Panc1 (cell line): ENCODE measurements around the gene FRMD8. TPM values are rescaled to one million over a fixed set of nuclear protein-coding genes. Genes with fewer than 3 reads are reported as not detected.

Experiments used
- ATAC-seq: fragments of 200-7000 bp; cut with Tn5 transposase; 2 replicates; pipeline ENCODE4 v1.9.1; 2020; ENCODE audit warnings: mild to moderate bottlenecking, moderate library complexity
- BruUV-seq: library from RNA; stranded (reverse); fragments of 400-500 nt; replicated peaks from 2 replicates; lab custom pipeline; 2021; lab: Mats Ljungman, UMichigan
- CTCF ChIA-PET: fragments of 300-600 bp; sonication (Branson Sonifier 250); formaldehyde crosslinking; loops from one replicate; lab custom pipeline; 2022; ENCODE audit warnings: antibody characterized with exemption; lab: Charles Lee
- POLR2A ChIA-PET: fragments of 300-600 bp; sonication (Branson Sonifier 250); formaldehyde crosslinking; loops from one replicate; lab custom pipeline; 2022; ENCODE audit warnings: antibody characterized with exemption; lab: Charles Lee
- DNase-seq: peaks from one replicate; pipeline ENCODE4 v3.0.0-alpha.2; 2010; ENCODE audit warnings: low read depth, low spot score
- H3K27ac ChIP-seq: 2 replicates; pipeline ENCODE4 v1.5.1; 2011; ENCODE audit warnings: mild to moderate bottlenecking, low read length, inconsistent platforms
- H3K27me3 ChIP-seq: fragments of 200-500 bp; sonication (Bioruptor generic); 2 replicates; pipeline ENCODE4 v1.6.0; 2014; ENCODE audit warnings: low read length, inconsistent platforms; ENCODE audit not compliant: control insufficient read depth, insufficient read depth
- H3K36me3 ChIP-seq: fragments of 200-500 bp; sonication (Bioruptor generic); 2 replicates; pipeline ENCODE4 v1.5.1; 2014; ENCODE audit warnings: inconsistent platforms, mild to moderate bottlenecking, low read length, moderate library complexity; ENCODE audit not compliant: control insufficient read depth, insufficient read depth
- H3K4me1 ChIP-seq: 2 replicates; pipeline ENCODE4 v1.5.1; 2011; ENCODE audit warnings: inconsistent platforms, mild to moderate bottlenecking, low read length, moderate library complexity; ENCODE audit not compliant: control insufficient read depth, insufficient read depth
- H3K4me3 ChIP-seq, 2 experiments: 2 replicates each; pipeline ENCODE4 v1.5.1; 2011 to 2012; ENCODE audit warnings: low read depth in 2 of 2, low read length in 2 of 2, mild to moderate bottlenecking in 2 of 2, inconsistent platforms in 1 of 2, moderate library complexity in 1 of 2
- H3K9me3 ChIP-seq: fragments of 200-500 bp; sonication (Bioruptor generic); 2 replicates; pipeline ENCODE4 v1.5.1; 2014; ENCODE audit warnings: low read depth, mild to moderate bottlenecking, inconsistent platforms, low read length, moderate library complexity; ENCODE audit not compliant: control insufficient read depth, insufficient read depth
- CTCF ChIP-seq: fragments of 450-650 bp; IDR thresholded peaks from 2 replicates; pipeline ENCODE4 v1.5.1; 2017; ENCODE audit warnings: mild to moderate bottlenecking
- POLR2AphosphoS5 ChIP-seq: IDR thresholded peaks from 2 replicates; pipeline ENCODE4 v1.6.1; 2012; ENCODE audit warnings: mild to moderate bottlenecking, low read depth, low read length, moderate library complexity
- REST ChIP-seq, 2 experiments: IDR thresholded peaks; 2 replicates each; pipeline ENCODE4 v1.6.1; 2011 to 2012; ENCODE audit warnings: low read depth in 2 of 2, control low read depth in 1 of 2, low read length in 1 of 2, mild to moderate bottlenecking in 1 of 2, moderate library complexity in 1 of 2; ENCODE audit not compliant: insufficient read depth in 1 of 2
- SIN3A ChIP-seq: IDR thresholded peaks from 2 replicates; pipeline ENCODE4 v1.6.1; 2012; ENCODE audit warnings: low read depth, mild to moderate bottlenecking, low read length, moderate library complexity, borderline replicate concordance; ENCODE audit not compliant: insufficient read depth
- TCF7L2 ChIP-seq: IDR thresholded peaks from 2 replicates; pipeline ENCODE4 v1.6.1; 2011; ENCODE audit warnings: mild to moderate bottlenecking, low read depth, low read length, inconsistent platforms
- in situ Hi-C: cut with HindIII; loops from 2 replicates; pipeline ENCODE4 v1.10.0; 2016; ENCODE audit warnings: low sequenced_read_pairs, low pct_unique_long_range_greater_than_20kb
- intact Hi-C: fragments of 100-400 bp; cut with micrococcal nuclease; formaldehyde crosslinking; loops from one replicate; pipeline ENCODE4 v1.10.0; 2022; ENCODE audit not compliant: unreplicated experiment
- total RNA-seq: library from RNA; stranded (reverse); gene quantifications from one replicate; pipeline ENCODE4 v1.2.1, GENCODE V29; 2021; ENCODE audit not compliant: unreplicated experiment

The FRMD8 gene
- total RNA-seq, 1 experiment from 2014 or later = 85.8 TPM

- intact Hi-C loops = loop anchor here (5.0 kb wide), 1 partner anchor 94 kb away; no protein-coding TSS in a partner anchor
- Histone ChIP-seq H3K27me3 (no peaks in the 10 kb centered on the region), H3K9me3 (no peaks in the 10 kb centered on the region), H3K4me3 (peak overlapping the region in 1 of 2 experiments; percentile 7; a peak in 1 of 4 replicates), H3K4me1 (peaks cover 71% of the 10 kb centered on the region), H3K36me3 (peaks cover under 1% of the 10 kb centered on the region; the same call in 1 of the 2 replicates), H3K27ac (peak overlapping the region; percentile 100)
- BruUV-seq = no TSS peak
- CTCF ChIA-PET = interaction anchor here (0.6 to 0.7 kb wide), 2 partner anchors 37 to 91 kb away, joined by 3 to 5 read pairs; no protein-coding TSS in a partner anchor
- no peak for ATAC-seq
- POLR2A ChIA-PET = interaction anchor here (0.6 to 7.3 kb wide), 7 partner anchors 11 to 116 kb away, joined by 3 to 108 read pairs (median 11); partner anchors contain the start of gene MALAT1
- in situ Hi-C loops = no loop called here
- DNase-seq = no peak
- TF ChIP-seq SIN3A (no peak), REST (IDR thresholded peaks at IDR 0.05; ENCODE audit: insufficient read depth in 1 of 2, low read depth in 2 of 2, low read length in 1 of 2) (no peak), TCF7L2 (no peak), CTCF (no peak), POLR2AphosphoS5 (no peak)
Measured at GRCh38 chr11:65417702-65418430, 31.4 kb downstream of the FRMD8 start.

- Histone ChIP-seq H3K4me3 (peak overlapping the region in 1 of 2 experiments; percentile 10; a peak in 2 of 4 replicates), H3K36me3 (peaks cover 4% of the 10 kb centered on the region; the same call in 1 of the 2 replicates), H3K27me3 (no peaks in the 10 kb centered on the region), H3K27ac (peak overlapping the region; percentile 100), H3K4me1 (peaks cover 71% of the 10 kb centered on the region), H3K9me3 (no peaks in the 10 kb centered on the region)
- in situ Hi-C loops (no loop called here), intact Hi-C loops (loop anchor here (5.0 kb wide), 1 partner anchor 94 kb away; no protein-coding TSS in a partner anchor)
- BruUV-seq = no TSS peak
- POLR2A ChIA-PET = interaction anchor here (0.6 to 7.3 kb wide), 6 partner anchors 10 to 116 kb away, joined by 3 to 108 read pairs (median 12); partner anchors contain the start of gene MALAT1
- DNase-seq (no peak), ATAC-seq (no peak)
- CTCF ChIA-PET = no interaction called here
- TF ChIP-seq SIN3A (no peak), REST (IDR thresholded peaks at IDR 0.05; ENCODE audit: insufficient read depth in 1 of 2, low read depth in 2 of 2, low read length in 1 of 2) (no peak), TCF7L2 (no peak), CTCF (no peak), POLR2AphosphoS5 (no peak)
Measured at GRCh38 chr11:65418431-65418680, 31.9 kb downstream of the FRMD8 start.
